Loucy (cell line): ENCODE results near the gene S100A8.

Experiments used
- EZH2phosphoT487 ChIP-seq: fragments of 200-600 bp; IDR thresholded peaks from 2 replicates; pipeline ENCODE4 v1.6.1; 2018; ENCODE audit warnings: antibody characterized with exemption, mild to moderate bottlenecking, moderate library complexity, borderline replicate concordance
- TF ChIP-seq, protein P1 (sequence below): fragments of 200-600 bp; sonication (generic); conservative IDR thresholded peaks from 2 replicates; pipeline ENCODE4 v1.5.1; 2014; ENCODE audit warnings: mild to moderate bottlenecking, antibody characterized with exemption, low read length

DNA sequence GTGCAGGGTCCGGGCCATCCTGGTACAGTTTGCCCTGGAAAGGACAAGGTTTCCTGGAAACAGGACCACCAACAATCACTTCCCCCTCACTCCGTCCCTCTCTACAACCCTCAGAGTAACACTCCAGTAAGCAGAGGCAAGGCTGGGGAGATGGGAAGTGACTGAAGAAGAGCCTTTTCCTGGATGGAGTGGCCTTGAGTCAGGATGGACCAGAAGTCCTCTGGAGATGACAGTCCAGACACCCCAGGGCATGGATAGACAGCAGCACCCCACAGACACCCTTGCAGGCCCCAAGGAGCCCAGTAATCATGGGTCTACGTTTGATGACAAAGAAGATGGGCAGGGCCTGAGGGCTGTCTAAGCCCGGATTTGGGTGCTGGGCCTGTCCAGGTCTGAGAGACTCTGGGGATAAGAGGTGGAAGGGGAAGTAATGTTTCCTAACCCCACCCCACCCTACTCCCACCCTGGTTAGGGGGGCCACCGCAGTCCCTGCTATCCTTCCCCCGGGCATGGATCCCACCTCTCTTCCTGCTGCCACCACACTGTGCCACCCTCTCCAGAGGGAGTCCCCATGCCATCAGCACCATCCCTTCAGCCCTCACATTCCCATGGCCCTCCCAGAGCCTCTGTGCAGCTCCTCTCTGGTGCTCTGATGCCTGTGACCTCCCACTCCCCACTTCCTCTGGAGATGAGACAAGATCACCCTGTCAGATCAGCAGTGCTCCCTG is 7.2 kb upstream of the S100A8 start:
- TF ChIP-seq, protein P1, sequence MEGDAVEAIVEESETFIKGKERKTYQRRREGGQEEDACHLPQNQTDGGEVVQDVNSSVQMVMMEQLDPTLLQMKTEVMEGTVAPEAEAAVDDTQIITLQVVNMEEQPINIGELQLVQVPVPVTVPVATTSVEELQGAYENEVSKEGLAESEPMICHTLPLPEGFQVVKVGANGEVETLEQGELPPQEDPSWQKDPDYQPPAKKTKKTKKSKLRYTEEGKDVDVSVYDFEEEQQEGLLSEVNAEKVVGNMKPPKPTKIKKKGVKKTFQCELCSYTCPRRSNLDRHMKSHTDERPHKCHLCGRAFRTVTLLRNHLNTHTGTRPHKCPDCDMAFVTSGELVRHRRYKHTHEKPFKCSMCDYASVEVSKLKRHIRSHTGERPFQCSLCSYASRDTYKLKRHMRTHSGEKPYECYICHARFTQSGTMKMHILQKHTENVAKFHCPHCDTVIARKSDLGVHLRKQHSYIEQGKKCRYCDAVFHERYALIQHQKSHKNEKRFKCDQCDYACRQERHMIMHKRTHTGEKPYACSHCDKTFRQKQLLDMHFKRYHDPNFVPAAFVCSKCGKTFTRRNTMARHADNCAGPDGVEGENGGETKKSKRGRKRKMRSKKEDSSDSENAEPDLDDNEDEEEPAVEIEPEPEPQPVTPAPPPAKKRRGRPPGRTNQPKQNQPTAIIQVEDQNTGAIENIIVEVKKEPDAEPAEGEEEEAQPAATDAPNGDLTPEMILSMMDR: no peak
- no peak for TF ChIP-seq EZH2phosphoT487
